ENCODE results near the gene MDGA2. TPM values are rescaled to one million over a fixed set of nuclear protein-coding genes. Genes with fewer than 3 reads are reported as not detected.

The MDGA2 gene
- total RNA-seq, 6 experiments from 2014 or later = 0.17 to 0.53 (median 0.27) TPM; not detected in 3

- DNase-seq = no peak
- TF ChIP-seq CTCF (IDR thresholded peaks at IDR 0.05) = no peak
- TF ChIP-seq POLR2A (IDR thresholded peaks at IDR 0.05) = no peak
- Histone ChIP-seq H3K36me3 (no peaks in the 10 kb centered on the region), H3K4me1 (no peaks in the 10 kb centered on the region), H3K4me3 (no peak overlapping the region), H3K27ac (no peak overlapping the region), H3K27me3 (no peaks in the 10 kb centered on the region), H3K9me3 (no peaks in the 10 kb centered on the region)
- ATAC-seq = no peak
- WGBS (ENCODE audit: insufficient coverage, low coverage, low lambda C conversion rate, missing lambda C conversion rate) = 73% methylated on average over 5 of the region's 5 CpGs
- intact Hi-C loops (cut with DNase I) = no loop called here
Measured at GRCh38 chr14:47509957-47510356, 165.4 kb downstream of the MDGA2 start.

GRCh38 chr14:47507861-47508260, 167.5 kb downstream of the MDGA2 start:
- Histone ChIP-seq H3K27ac (no peak overlapping the region), H3K4me3 (no peak overlapping the region), H3K9me3 (no peaks in the 10 kb centered on the region), H3K27me3 (no peaks in the 10 kb centered on the region), H3K4me1 (no peaks in the 10 kb centered on the region), H3K36me3 (no peaks in the 10 kb centered on the region)
- 31% methylated on average over 2 of the region's 2 CpGs for WGBS (ENCODE audit: insufficient coverage, low coverage, low lambda C conversion rate, missing lambda C conversion rate)
- DNase-seq (no peak), ATAC-seq (no peak)
- intact Hi-C loops (cut with DNase I) = no loop called here
- TF ChIP-seq POLR2A (IDR thresholded peaks at IDR 0.05) (no peak), CTCF (IDR thresholded peaks at IDR 0.05) (no peak)

GRCh38 chr14:47500369-47500768, 175.0 kb downstream of the MDGA2 start:
- Histone ChIP-seq H3K4me3 (no peak overlapping the region), H3K27me3 (no peaks in the 10 kb centered on the region), H3K9me3 (no peaks in the 10 kb centered on the region), H3K36me3 (no peaks in the 10 kb centered on the region), H3K27ac (no peak overlapping the region), H3K4me1 (no peaks in the 10 kb centered on the region)
- ATAC-seq (peak; percentile 34 to 55 (median 50)), DNase-seq (no peak)
- intact Hi-C loops (cut with DNase I) = no loop called here
- 77% methylated on average over 1 of the region's 1 CpG for WGBS (ENCODE audit: insufficient coverage, low coverage, low lambda C conversion rate, missing lambda C conversion rate)
- TF ChIP-seq CTCF (IDR thresholded peaks at IDR 0.05) (no peak), POLR2A (IDR thresholded peaks at IDR 0.05) (no peak)

DNA sequence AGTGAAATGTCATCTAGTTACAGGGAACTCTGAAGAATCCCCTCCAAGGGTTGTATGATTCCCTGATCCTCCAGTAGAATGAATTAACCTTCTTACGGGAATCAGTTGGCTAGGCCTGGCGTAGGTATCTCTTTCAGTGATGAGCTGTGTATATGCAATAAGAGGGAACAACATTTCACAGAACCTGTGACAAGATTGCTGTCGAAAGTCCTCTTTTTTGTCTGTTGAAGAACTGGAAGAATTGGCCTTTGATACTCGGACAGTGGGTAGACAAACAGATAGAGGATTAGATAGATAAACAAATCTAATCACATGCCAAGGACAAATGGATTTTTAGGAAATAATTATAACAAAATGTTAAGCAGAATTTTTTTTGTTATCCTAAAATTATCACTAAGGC, 184.6 kb downstream of the MDGA2 start:
- 42% methylated on average over 4 of the region's 4 CpGs for WGBS (ENCODE audit: insufficient coverage, low coverage, low lambda C conversion rate, missing lambda C conversion rate)
- TF ChIP-seq CTCF (IDR thresholded peaks at IDR 0.05) (no peak), POLR2A (IDR thresholded peaks at IDR 0.05) (no peak)
- no peaks in the 10 kb centered on the region for H3K27me3 ChIP-seq
- intact Hi-C loops (cut with DNase I) = no loop called here
- H3K36me3 ChIP-seq = no peaks in the 10 kb centered on the region
- no peaks in the 10 kb centered on the region for H3K4me1 ChIP-seq
- peak overlapping the region in 2 of 3 donors; percentile 9 to 19 for H3K4me3 ChIP-seq
- peak overlapping the region in 2 of 3 donors; percentile 48 to 76 for H3K27ac ChIP-seq
- ATAC-seq = peak; percentile 95 to 99 (median 98)
- no peak for DNase-seq
- H3K9me3 ChIP-seq = no peaks in the 10 kb centered on the region

DNA sequence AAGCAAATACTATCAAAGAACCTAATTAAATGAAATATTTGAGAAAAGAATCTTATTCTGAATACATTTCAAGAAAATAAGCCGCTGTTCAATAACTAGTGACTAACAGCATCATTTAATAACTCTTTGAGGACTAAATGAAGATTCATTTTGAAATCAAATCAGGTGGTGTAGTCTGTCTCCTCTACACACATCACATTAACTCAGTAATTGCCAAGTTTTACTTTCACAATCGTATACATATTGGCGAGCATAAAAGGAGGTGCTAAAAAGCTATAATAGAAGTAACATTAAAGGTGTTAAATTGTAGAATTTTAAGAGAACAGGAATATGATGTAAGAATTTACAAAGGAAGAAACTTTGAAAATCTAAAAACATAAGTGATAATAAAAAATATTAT, 185.1 kb downstream of the MDGA2 start:
- Histone ChIP-seq H3K36me3 (no peaks in the 10 kb centered on the region), H3K27ac (peak overlapping the region in 2 of 3 donors; percentile 48 to 76), H3K4me1 (no peaks in the 10 kb centered on the region), H3K27me3 (no peaks in the 10 kb centered on the region), H3K4me3 (peak overlapping the region in 2 of 3 donors; percentile 9 to 19), H3K9me3 (no peaks in the 10 kb centered on the region)
- no peak for DNase-seq
- intact Hi-C loops (cut with DNase I) = no loop called here
- 18% methylated on average over 3 of the region's 3 CpGs for WGBS (ENCODE audit: insufficient coverage, low coverage, low lambda C conversion rate, missing lambda C conversion rate)
- peak; percentile 65 to 86 (median 80) for ATAC-seq
- TF ChIP-seq POLR2A (IDR thresholded peaks at IDR 0.05) (no peak), CTCF (IDR thresholded peaks at IDR 0.05) (no peak)

All from right lobe of liver (tissue), 6 donors.